ENCODE data around the gene DMRTC2. TPM values are rescaled to one million over a fixed set of nuclear protein-coding genes. Genes with fewer than 3 reads are reported as not detected.
A peak's percentile ranks its signal among the peaks of the same experiment; 100 is the strongest.

Gene DMRTC2
- total RNA-seq, 4 donors from 2014 or later: 0.13 TPM; not detected in 3

DNA sequence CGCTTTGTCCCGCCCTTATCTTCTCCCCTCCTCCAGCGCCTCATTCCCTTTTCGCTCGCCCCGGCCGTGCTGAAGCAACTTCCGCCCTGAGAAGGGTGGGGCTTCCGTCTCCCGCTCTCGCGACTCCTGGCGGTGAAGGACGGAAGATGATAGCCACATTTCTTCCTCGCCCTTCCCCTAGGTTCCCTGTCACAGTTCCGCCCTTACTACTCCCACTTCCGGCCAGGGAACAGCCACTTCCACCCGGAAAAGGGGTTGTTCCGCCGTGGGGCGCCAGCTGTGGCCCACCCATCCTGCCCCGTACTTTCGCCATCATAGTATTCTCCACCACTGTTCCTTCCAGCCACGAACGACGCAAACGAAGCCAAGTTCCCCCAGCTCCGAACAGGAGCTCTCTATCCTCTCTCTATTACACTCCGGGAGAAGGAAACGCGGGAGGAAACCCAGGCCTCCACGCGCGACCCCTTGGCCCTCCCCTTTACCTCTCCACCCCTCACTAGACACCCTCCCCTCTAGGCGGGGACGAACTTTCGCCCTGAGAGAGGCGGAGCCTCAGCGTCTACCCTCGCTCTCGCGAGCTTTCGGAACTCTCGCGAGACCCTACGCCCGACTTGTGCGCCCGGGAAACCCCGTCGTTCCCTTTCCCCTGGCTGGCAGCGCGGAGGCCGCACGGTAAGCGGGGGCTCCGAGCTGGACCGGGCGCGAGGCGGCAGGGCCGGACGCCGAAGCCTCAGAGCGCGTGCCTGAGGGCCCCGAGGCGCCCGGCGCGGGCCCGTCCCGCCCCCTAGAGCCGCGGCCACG, 15.0 kb downstream of the DMRTC2 start, which contains the start of gene RPS19:
Gene RPS19 (plus strand): TSS at position 638 of the 801 bp plus-strand sequence. CDS start 520 bp downstream, outside the sequence.
- WGBS, 2 donors: 0% methylated on average over 34 to 59 of the region's 76 CpGs
- DNase-seq: peak; percentile 98 to 99
- H3K27me3 ChIP-seq: no peaks in the 10 kb centered on the region
- intact Hi-C loops (cut with DNase I): loop anchor here (5.0 kb wide), 1 partner anchor 97 kb away; the partner anchor contains the start of gene RABAC1
- H3K4me3 ChIP-seq (replicated peaks in 1 of 3): peak within 1 kb of the TSS; percentile 38 to 97 (median 65)
- H3K4me1 ChIP-seq: peaks cover 18 to 19% of the 10 kb centered on the region in 2 donors
- peaks cover 25 to 34% of the 10 kb centered on the region in 2 donors for H3K36me3 ChIP-seq
- H3K27ac ChIP-seq: peak within 1 kb of the TSS; percentile 86 to 94 (median 89)
- peak; percentile 18 to 87 for TF ChIP-seq POLR2A (IDR thresholded peaks at IDR 0.05)
- TF ChIP-seq, protein P1, sequence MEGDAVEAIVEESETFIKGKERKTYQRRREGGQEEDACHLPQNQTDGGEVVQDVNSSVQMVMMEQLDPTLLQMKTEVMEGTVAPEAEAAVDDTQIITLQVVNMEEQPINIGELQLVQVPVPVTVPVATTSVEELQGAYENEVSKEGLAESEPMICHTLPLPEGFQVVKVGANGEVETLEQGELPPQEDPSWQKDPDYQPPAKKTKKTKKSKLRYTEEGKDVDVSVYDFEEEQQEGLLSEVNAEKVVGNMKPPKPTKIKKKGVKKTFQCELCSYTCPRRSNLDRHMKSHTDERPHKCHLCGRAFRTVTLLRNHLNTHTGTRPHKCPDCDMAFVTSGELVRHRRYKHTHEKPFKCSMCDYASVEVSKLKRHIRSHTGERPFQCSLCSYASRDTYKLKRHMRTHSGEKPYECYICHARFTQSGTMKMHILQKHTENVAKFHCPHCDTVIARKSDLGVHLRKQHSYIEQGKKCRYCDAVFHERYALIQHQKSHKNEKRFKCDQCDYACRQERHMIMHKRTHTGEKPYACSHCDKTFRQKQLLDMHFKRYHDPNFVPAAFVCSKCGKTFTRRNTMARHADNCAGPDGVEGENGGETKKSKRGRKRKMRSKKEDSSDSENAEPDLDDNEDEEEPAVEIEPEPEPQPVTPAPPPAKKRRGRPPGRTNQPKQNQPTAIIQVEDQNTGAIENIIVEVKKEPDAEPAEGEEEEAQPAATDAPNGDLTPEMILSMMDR (IDR thresholded peaks at IDR 0.05): peak; percentile 40 to 91 (median 68)
- H3K9me3 ChIP-seq: no peaks in the 10 kb centered on the region

DNA sequence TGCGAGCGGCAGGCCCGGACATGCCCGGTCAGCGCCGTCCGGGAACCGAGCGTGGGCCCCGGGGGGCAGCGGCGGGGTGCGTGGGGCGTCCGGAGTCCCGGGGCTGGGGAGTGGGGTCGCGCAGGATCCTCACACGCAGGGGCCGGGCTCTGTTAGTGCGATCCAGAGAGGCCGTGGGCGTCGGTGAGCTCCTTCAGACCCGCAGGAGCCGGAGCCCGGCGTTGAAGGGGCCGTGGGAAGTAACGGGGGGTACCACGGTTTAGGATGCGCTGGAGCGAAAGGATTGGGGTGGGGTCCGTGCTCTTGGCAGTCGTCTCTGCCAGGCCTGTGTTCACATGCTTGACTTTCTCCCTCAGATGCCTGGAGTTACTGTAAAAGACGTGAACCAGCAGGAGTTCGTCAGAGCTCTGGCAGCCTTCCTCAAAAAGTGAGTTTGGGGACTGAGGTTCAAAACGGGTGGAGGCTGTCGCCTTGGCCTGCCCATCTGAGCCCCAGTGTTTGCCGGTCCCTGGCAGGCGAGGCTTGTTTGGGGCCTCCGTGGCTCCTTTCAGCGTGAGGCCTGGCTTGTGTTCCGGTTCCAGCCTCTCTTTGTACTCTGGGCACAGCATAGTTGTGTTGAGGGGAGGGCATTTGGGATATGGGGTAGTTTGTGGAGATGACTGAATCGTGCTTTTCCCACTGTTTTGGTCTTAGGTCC, 15.7 kb downstream of the DMRTC2 start:
- Histone ChIP-seq H3K27ac (peak overlapping the region; percentile 86 to 94 (median 89)), H3K27me3 (no peaks in the 10 kb centered on the region), H3K9me3 (no peaks in the 10 kb centered on the region), H3K4me3 (replicated peaks in 1 of 3) (peak overlapping the region; percentile 38 to 97 (median 65)), H3K36me3 (peaks cover 32 to 41% of the 10 kb centered on the region in 2 donors), H3K4me1 (peaks cover 18 to 19% of the 10 kb centered on the region in 2 donors)
- TF ChIP-seq, protein P1 (IDR thresholded peaks at IDR 0.05): no peak
- TF ChIP-seq POLR2A (IDR thresholded peaks at IDR 0.05): no peak
- intact Hi-C loops (cut with DNase I): loop anchor here (5.0 kb wide), 1 partner anchor 97 kb away; the partner anchor contains the start of gene RABAC1
- 0 to 7% methylated on average over 9 to 33 of the region's 45 CpGs for WGBS, 2 donors
- DNase-seq: peak in 1 of 2 donors; percentile 14

DNA sequence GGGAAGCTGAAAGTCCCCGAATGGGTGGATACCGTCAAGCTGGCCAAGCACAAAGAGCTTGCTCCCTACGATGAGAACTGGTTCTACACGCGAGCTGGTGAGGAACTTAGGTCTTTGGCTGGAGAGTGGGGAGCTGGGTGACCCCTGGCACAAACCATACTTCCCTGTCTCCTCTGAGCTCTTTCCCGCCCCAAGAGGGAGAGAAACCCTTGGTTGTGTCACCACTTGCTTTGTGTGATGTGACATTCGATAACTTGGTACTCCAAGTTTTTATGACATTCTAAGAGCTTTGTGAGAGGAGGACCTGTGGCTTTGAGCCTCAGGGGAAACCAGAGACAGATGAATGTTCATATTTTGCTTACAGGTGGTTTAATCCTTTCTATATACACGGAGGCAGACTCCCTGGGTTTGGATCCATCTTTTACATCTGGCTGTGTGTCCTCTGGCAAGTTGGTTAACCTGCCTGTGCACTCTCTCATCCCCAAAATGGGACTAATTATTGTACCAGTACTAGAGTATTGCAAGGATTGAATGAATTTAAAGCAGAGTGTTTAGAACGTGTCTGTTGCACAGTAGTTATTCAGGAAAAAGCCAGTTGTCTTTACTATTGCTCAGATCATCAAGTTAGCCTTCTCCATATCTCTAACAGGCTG, 16.4 kb downstream of the DMRTC2 start:
- WGBS, 2 donors: 40 to 41% methylated on average over 7 to 9 of the region's 9 CpGs
- peaks cover 32 to 45% of the 10 kb centered on the region in 2 donors for H3K36me3 ChIP-seq
- H3K4me1 ChIP-seq: peaks cover 18 to 19% of the 10 kb centered on the region in 2 donors
- peak overlapping the region in 1 of 3 donors; percentile 97 for H3K4me3 ChIP-seq (replicated peaks in 1 of 3)
- no peak for DNase-seq
- peak overlapping the region in 1 of 3 donors; percentile 86 for H3K27ac ChIP-seq
- H3K9me3 ChIP-seq: no peaks in the 10 kb centered on the region
- TF ChIP-seq POLR2A (IDR thresholded peaks at IDR 0.05): no peak
- TF ChIP-seq, protein P1 (IDR thresholded peaks at IDR 0.05): no peak
- intact Hi-C loops (cut with DNase I): loop anchor here (5.0 kb wide), 1 partner anchor 96 kb away; the partner anchor contains the start of gene RABAC1
- no peaks in the 10 kb centered on the region for H3K27me3 ChIP-seq

DNA sequence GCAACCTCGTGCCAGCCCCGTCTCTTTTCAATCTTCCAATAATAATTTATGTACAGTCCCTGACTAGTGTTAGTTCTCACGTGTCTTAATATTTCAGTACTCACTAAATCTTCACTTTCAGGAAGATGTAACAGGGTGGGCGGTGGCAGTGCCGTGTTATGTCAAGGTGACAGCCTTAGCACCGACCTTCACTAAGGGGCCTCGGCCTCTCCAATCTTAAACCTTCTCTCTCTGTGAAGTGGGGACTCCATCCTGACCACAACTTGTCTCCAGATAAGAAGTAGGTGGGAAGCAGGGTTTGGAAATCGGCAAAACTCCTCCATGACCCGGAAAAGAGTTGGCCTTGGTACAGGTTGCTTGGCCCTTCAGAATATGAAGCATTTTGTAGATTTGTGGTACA, 17.0 kb downstream of the DMRTC2 start:
- TF ChIP-seq, protein P1 (IDR thresholded peaks at IDR 0.05): no peak
- TF ChIP-seq POLR2A (IDR thresholded peaks at IDR 0.05): no peak
- peaks cover 18 to 19% of the 10 kb centered on the region in 2 donors for H3K4me1 ChIP-seq
- intact Hi-C loops (cut with DNase I): loop anchor here (5.0 kb wide), 1 partner anchor 95 kb away; the partner anchor contains the start of gene RABAC1
- no peak for DNase-seq
- no peaks in the 10 kb centered on the region for H3K9me3 ChIP-seq
- no peak overlapping the region for H3K27ac ChIP-seq
- H3K27me3 ChIP-seq: no peaks in the 10 kb centered on the region
- 72 to 81% methylated on average over 9 of the region's 9 CpGs for WGBS, 2 donors
- H3K36me3 ChIP-seq: peaks cover 32 to 48% of the 10 kb centered on the region in 2 donors
- no peak overlapping the region for H3K4me3 ChIP-seq (replicated peaks in 1 of 3)

Measured in thyroid gland (tissue), 4 donors.